OCI-LY1 (cell line): ENCODE results near the gene AMD1.

ENCODE experiments used
- H2AFZ ChIP-seq: fragments of 200-600 bp; sonication (generic), shearing (Covaris generic); 2 replicates; pipeline ENCODE4 v1.6.0; 2014; ENCODE audit warnings: antibody characterized with exemption, mild to moderate bottlenecking, low read length
- H3F3A ChIP-seq: fragments of 200-600 bp; sonication (generic), shearing (Covaris generic); 2 replicates; pipeline ENCODE4 v1.6.0; 2014; ENCODE audit warnings: mild to moderate bottlenecking, antibody characterized with exemption, low read length, moderate library complexity; ENCODE audit not compliant: insufficient read depth
- H3K27ac ChIP-seq: fragments of 200-600 bp; sonication (generic); 2 replicates; pipeline ENCODE4 v1.5.1; 2014; ENCODE audit warnings: low read length, mixed run types, mild to moderate bottlenecking, low read depth; ENCODE audit not compliant: poor library complexity, severe bottlenecking
- H3K27me3 ChIP-seq: fragments of 200-600 bp; sonication (generic); 2 replicates; pipeline ENCODE4 v1.6.0; 2014; ENCODE audit warnings: antibody characterized with exemption, mild to moderate bottlenecking, low read length, moderate library complexity; ENCODE audit not compliant: insufficient read depth
- H3K36me3 ChIP-seq: fragments of 200-600 bp; sonication (generic); 2 replicates; pipeline ENCODE4 v1.6.1; 2014; ENCODE audit warnings: mild to moderate bottlenecking, antibody characterized with exemption, low read length, moderate library complexity, mixed read lengths; ENCODE audit not compliant: insufficient read depth
- H3K4me1 ChIP-seq: fragments of 200-600 bp; sonication (generic); 2 replicates; pipeline ENCODE4 v1.5.1; 2014; ENCODE audit warnings: mild to moderate bottlenecking, low read length, moderate library complexity; ENCODE audit not compliant: insufficient read depth, severe bottlenecking
- H3K4me2 ChIP-seq: fragments of 200-600 bp; sonication (generic), shearing (Covaris generic); 2 replicates; pipeline ENCODE4 v1.6.1; 2014; ENCODE audit warnings: low read length
- H3K4me3 ChIP-seq: fragments of 200-600 bp; sonication (generic); 2 replicates; pipeline ENCODE4 v1.5.1; 2014; ENCODE audit warnings: low read length, low read depth, mild to moderate bottlenecking, mixed read lengths; ENCODE audit not compliant: poor library complexity, severe bottlenecking
- H3K79me2 ChIP-seq: fragments of 200-600 bp; shearing (Covaris generic); 2 replicates; pipeline ENCODE4 v1.6.1; 2016; ENCODE audit warnings: mixed run types, low read length, mixed read lengths; ENCODE audit not compliant: insufficient read depth
- H3K9ac ChIP-seq: fragments of 200-600 bp; sonication (generic), shearing (Covaris generic); 2 replicates; pipeline ENCODE4 v1.6.1; 2014; ENCODE audit warnings: mild to moderate bottlenecking, low read length, mixed read lengths
- H3K9me2 ChIP-seq: fragments of 200-600 bp; sonication (generic), shearing (Covaris generic); 2 replicates; pipeline ENCODE4 v1.6.1; 2014; ENCODE audit warnings: low read depth, mild to moderate bottlenecking, low read length, mixed read lengths
- H3K9me3 ChIP-seq: fragments of 200-600 bp; shearing (Covaris generic); 2 replicates; pipeline ENCODE4 v1.6.1; 2014; ENCODE audit warnings: low read length, mixed read lengths
- H4K20me1 ChIP-seq: fragments of 200-600 bp; sonication (generic), shearing (Covaris generic); 2 replicates; pipeline ENCODE4 v1.6.0; 2016; ENCODE audit warnings: mild to moderate bottlenecking, low read length; ENCODE audit not compliant: insufficient read depth
- CTCF ChIP-seq: fragments of 200-600 bp; sonication (generic), shearing (Covaris generic); IDR thresholded peaks from 2 replicates; pipeline ENCODE4 v1.5.1; 2017; ENCODE audit warnings: mild to moderate bottlenecking, antibody characterized with exemption, low read length, moderate library complexity, mixed read lengths
- EZH2 ChIP-seq: fragments of 200-600 bp; sonication (generic), shearing (Covaris generic); IDR thresholded peaks from 2 replicates; pipeline ENCODE4 v1.8.0; 2017; ENCODE audit warnings: borderline replicate concordance, mixed run types, mild to moderate bottlenecking, antibody characterized with exemption, low read length, moderate library complexity, mixed read lengths

AMD1 gene

GRCh38 chr6:110856296-110856695 lies 18.3 kb upstream of the AMD1 start:
- Histone ChIP-seq H3K4me1 (peaks cover 7% of the 10 kb centered on the region), H2AFZ (no peak overlapping the region), H3K9me2 (no peaks in the 10 kb centered on the region), H3K9ac (no peak overlapping the region), H3K9me3 (no peaks in the 10 kb centered on the region), H3K27me3 (no peaks in the 10 kb centered on the region), H3F3A (no peaks in the 10 kb centered on the region), H3K79me2 (no peaks in the 10 kb centered on the region), H4K20me1 (no peaks in the 10 kb centered on the region), H3K27ac (no peak overlapping the region), H3K4me3 (no peak overlapping the region), H3K36me3 (no peaks in the 10 kb centered on the region), H3K4me2 (no peak overlapping the region)
- no peak for TF ChIP-seq CTCF
- TF ChIP-seq EZH2, result no peak

GRCh38 chr6:110858016-110858415 lies 16.6 kb upstream of the AMD1 start:
- H3K9me2 ChIP-seq, result no peaks in the 10 kb centered on the region
- TF ChIP-seq CTCF (no peak), EZH2 (no peak)
- H3K4me2 ChIP-seq, result no peak overlapping the region
- H2AFZ ChIP-seq, result no peak overlapping the region
- no peaks in the 10 kb centered on the region for H4K20me1 ChIP-seq
- H3K27me3 ChIP-seq, result no peaks in the 10 kb centered on the region
- H3K36me3 ChIP-seq, result no peaks in the 10 kb centered on the region
- H3K9ac ChIP-seq, result no peak overlapping the region
- H3K27ac ChIP-seq, result no peak overlapping the region
- peaks cover 7% of the 10 kb centered on the region for H3K4me1 ChIP-seq
- no peaks in the 10 kb centered on the region for H3F3A ChIP-seq
- H3K9me3 ChIP-seq, result no peaks in the 10 kb centered on the region
- H3K4me3 ChIP-seq, result no peak overlapping the region
- no peaks in the 10 kb centered on the region for H3K79me2 ChIP-seq

- no peaks in the 10 kb centered on the region for H3K36me3 ChIP-seq
- no peaks in the 10 kb centered on the region for H3K27me3 ChIP-seq
- no peak overlapping the region for H3K9ac ChIP-seq
- TF ChIP-seq CTCF (no peak), EZH2 (no peak)
- H3F3A ChIP-seq, result no peaks in the 10 kb centered on the region
- no peaks in the 10 kb centered on the region for H4K20me1 ChIP-seq
- H3K27ac ChIP-seq, result no peak overlapping the region
- H3K79me2 ChIP-seq, result no peaks in the 10 kb centered on the region
- no peaks in the 10 kb centered on the region for H3K9me3 ChIP-seq
- no peaks in the 10 kb centered on the region for H3K9me2 ChIP-seq
- H3K4me3 ChIP-seq, result no peak overlapping the region
- no peak overlapping the region for H2AFZ ChIP-seq
- H3K4me2 ChIP-seq, result no peak overlapping the region
- peaks cover 7% of the 10 kb centered on the region for H3K4me1 ChIP-seq
These were observed 15.9 kb upstream of the AMD1 start for GRCh38 chr6:110858562-110859214.
